ENCODE data around the gene ZNF879.

ZNF879 gene

GRCh38 chr5:179023528-179024189 lies at the start of gene ZNF879:
TSS of gene ZNF879 (plus strand) at chr5:179023804. CDS start at chr5:179025005, 1,201 bp downstream.
- peak; percentile 95 for DNase-seq

GRCh38 chr5:178981381-178981780 lies 42.2 kb upstream of the ZNF879 start:
- DNase-seq = no peak

DNA sequence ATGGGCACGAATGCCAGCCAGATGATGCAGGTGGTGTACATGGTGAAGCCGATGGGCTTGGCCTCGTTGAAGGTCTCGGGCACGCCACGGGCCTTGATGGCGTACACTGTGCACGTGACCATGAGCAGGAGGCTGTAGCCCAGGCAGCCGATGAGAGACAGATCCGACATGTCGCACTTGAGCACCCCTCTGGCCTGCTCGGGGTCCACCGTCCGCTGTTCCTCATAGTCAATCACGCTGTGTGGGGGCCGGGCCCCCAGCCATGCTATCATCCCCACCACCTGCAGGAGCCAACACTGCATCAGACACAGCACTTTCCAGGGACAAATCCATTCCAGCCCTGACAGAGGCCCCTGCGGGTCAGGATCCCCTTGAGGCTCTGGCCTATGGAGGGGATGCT lies 40.7 kb upstream of the ZNF879 start:
- no peak for DNase-seq

- no peak for DNase-seq
Observed at GRCh38 chr5:178983728-178984127, 39.9 kb upstream of the ZNF879 start.

DNA sequence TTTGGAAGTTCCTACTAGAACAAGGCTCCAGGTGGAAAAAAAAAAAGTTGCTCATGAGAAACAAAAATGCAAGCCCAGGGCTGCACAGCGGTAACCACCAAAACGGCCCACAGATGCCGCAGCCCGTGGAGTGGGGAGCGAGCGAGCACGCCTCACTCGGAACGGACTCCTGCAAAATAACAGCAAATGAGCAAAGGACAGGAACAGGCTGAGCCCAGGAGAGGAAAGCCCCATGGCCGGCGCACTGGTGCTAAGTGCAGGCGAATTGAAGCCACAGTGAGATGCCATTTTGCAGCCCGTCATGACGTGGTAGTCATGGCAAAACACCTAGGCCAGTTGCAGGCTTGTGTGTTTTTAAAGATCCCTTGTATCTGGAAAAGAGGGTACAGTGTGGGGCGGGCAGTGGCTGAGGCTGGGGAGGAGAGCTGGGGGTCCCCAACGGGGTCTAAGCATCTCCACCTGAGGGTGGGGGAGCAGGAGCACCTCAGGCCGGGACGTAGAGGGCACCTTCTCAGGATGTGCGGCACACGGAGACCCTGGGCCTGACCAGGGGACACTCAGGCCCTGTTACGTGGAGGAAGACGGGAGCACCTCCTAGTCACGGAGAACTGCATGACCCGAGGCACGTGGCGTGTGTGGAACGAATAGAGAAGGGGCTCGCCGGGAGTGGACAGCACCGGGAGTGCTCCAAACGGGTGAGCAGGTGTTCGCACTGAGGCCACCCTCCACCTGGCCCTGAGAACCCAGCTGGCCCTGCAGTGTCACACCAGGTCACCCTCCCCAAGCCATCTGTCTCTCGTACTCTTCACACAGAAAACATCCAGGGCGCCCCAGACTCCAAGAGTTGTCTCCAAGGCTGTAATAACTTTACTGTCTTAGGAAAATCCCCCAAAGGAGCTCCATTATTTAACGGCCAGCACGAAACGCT lies 39.2 kb upstream of the ZNF879 start:
- DNase-seq = no peak

- no peak for DNase-seq
Observed at GRCh38 chr5:178986326-178986960, 37.2 kb upstream of the ZNF879 start.

DNA sequence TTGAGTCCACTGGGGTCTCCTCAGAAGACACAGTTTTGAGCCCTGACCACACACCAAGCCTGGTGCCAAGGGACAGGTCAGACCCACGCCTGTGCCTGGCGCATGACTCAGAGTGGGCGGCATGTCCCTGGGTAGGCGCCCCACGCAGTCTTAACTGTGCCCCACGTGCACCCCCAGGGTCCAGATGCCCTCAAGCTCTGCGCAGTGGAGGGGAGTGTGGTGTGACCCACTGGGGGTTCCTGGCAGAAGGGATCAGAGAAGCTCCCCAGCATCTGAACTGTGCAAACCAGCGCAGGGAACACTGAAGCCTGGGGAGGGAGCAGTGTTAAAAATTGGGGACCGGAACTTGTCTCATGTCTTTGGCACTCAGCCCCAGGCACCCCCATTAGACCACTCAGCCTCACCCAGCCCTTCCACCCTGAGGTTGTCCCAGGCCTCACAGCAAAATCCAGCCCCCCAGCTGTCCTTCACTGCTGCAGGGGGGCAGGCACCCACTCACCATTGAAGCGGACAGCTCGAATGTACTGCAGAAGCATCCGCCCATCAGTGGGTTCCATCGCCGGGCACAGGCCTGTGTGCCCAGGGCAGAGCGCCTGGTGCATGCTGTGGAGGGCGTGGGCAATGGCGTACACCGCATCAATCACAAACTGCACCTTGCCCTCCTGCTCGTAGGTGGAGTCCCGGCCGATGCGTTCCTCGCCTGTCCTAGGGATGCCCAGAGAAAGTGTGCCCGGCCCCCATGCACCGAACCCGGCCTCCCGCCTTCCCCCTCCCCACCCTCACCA lies 35.0 kb upstream of the ZNF879 start:
- DNase-seq = no peak

GRCh38 chr5:178989311-178989710 lies 34.3 kb upstream of the ZNF879 start:
- no peak for DNase-seq

- DNase-seq = no peak
Observed at GRCh38 chr5:178990491-178990890, 33.1 kb upstream of the ZNF879 start.

GRCh38 chr5:178991190-178992145 lies 32.1 kb upstream of the ZNF879 start:
- no peak for DNase-seq

- DNase-seq = no peak
Observed at GRCh38 chr5:178992291-178992895, 31.2 kb upstream of the ZNF879 start.

- DNase-seq = no peak
Observed at GRCh38 chr5:178993236-178993765, 30.3 kb upstream of the ZNF879 start.

GRCh38 chr5:178993955-178994579 lies 29.5 kb upstream of the ZNF879 start:
- no peak for DNase-seq

DNA sequence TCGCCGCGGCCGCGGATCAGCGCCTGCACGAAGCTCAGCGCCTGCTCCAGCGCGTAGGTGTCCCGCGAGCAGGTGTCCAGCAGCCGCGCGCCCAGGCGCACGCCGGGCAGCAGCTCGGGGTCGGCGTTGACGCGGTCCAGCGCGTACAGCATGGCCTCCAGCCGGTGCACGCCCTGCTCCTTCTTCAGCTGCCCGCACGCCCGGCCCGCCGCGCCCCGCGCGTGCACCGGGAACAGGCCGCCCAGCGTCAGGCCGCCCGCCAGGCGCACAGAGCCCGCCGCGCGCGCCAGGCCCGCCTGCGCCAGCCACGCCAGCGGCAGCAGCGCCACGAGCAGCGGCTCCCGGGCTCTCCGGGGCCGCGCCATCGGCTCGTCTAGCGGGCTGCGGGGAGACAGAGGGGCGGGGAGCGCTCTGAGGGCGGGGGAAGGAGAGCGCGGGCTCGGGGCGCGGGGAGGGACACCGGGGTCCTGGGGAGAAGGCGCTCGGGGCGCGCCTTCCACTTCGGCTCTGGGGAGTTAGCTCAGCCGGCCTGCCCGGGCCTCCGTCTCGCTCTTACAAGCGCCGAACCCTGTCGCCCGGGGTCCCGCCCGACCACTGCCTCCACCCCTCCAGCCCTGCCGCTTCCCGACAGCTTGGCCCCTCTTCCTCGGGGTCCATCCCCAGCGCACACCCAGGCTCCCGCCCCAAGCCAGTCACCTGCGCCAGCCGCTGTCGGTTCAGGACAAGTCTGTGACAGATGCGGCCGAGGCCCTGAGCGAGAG lies 28.8 kb upstream of the ZNF879 start, which contains the start of gene GRM6:
GRM6 (minus strand) TSS at position 741 of the 761 bp plus-strand sequence; CDS start at position 365, 376 bp downstream.
- DNase-seq = no peak

DNA sequence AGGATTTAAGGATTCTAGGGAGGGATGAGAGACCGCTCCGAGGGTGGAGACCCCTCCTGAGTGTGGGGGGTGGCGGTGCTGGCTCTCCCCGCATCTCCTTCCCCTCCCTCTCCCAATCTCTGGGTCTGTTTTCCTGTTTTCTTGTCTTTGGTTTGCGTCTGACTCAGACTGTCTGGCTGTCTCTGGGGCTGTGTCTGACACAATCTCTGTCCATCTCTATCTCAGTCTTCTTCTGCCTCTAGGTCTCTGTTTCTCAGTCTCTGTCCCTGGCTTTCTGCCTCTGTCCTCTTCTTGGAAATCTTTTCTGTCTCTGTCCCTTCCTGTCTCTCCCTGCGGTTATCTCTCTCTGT lies 28.3 kb upstream of the ZNF879 start:
- DNase-seq = no peak

GRCh38 chr5:178996156-178996555 lies 27.4 kb upstream of the ZNF879 start:
- DNase-seq = no peak

DNA sequence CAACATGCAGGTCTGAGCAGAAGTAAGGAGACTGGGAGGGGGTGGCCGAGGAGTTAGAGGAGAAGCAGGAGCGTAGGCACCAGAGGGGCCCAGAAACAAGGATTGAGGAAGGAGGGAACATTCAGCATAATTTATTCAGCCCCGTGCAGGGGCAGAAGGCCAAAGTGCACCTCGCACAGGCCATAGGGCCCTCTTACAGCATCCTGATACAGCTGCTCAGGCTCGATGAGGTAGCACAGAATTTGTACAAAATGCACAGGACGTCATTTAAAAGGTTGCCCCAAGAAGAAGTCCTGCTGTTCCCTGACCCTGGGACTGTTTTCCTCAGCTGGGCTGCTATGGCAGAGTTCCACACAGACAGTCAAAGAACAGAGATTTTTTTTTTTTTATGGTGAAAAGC lies 26.4 kb upstream of the ZNF879 start:
- DNase-seq = no peak

DNA sequence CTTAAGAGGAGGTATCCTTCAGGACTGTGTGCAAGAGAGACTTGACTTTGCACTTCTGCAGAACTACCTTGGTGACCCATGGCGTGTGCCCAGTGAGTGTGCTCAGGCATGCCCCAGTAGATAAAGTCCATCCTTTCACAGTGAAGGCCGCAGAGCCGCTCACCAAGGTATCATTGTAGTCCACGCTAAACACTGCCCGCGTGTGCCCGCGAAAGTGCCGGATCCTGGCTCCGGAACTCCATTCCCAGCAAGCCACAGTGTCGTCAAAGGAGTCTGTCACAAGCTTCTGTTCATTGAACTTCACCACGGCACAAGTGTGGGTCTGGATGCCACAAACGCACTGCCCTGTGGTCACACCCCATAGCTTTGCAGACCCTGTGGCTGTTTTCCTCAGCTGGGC lies 25.2 kb upstream of the ZNF879 start:
- DNase-seq = no peak

DNA sequence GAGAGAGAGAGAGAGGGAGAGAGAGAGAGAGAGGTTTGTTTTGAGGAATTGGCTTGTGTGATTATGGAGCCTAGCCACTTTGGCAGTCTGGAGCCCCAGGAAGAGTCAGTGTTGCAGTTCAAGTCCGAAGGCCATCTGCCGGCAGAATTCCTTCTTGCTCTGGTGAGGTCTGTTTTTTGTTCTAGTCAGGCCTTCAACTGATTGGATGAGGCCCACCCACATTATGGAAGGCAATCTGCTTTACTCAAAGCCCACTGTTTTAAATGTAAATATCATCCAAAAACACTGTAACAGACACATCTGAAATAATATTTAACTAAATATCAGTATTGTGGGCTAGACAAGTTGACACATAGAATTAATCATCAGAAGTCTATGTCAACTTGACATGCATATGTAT lies 17.0 kb upstream of the ZNF879 start:
- no peak for DNase-seq

GRCh38 chr5:179008667-179009066 lies 14.9 kb upstream of the ZNF879 start:
- DNase-seq = no peak

Measured in CD4-positive, alpha-beta T cell treated with Interleukin-17A for 4 hours (primary cell).